H9 (cell line): ENCODE results near the gene ILDR1. TPM values are rescaled to one million over a fixed set of nuclear protein-coding genes. Genes with fewer than 3 reads are reported as not detected.

Experiments
- DNase-seq: peaks from one replicate; pipeline ENCODE4 v3.0.0-alpha.2; 2017
- H2AFZ ChIP-seq: one replicate; pipeline ENCODE4 v1.6.1; 2013; ENCODE audit warnings: mild to moderate bottlenecking, low read length, control low read depth, moderate library complexity
- H2AK5ac ChIP-seq: 2 replicates; pipeline ENCODE4 v1.6.1; 2013; ENCODE audit warnings: low read length, control low read depth, mixed read lengths; ENCODE audit not compliant: insufficient read length
- H2BK120ac ChIP-seq: one replicate; pipeline ENCODE4 v1.6.1; 2013; ENCODE audit warnings: low read depth, mild to moderate bottlenecking, low read length, control low read depth, inconsistent platforms; ENCODE audit not compliant: poor library complexity, severe bottlenecking
- H2BK12ac ChIP-seq: 2 replicates; pipeline ENCODE4 v1.6.1; 2013; ENCODE audit warnings: low read length, control low read depth, mixed read lengths, low read depth; ENCODE audit not compliant: insufficient read length
- H2BK15ac ChIP-seq: 2 replicates; pipeline ENCODE4 v1.6.1; 2013; ENCODE audit warnings: low read depth, low read length, control low read depth
- H2BK20ac ChIP-seq: one replicate; pipeline ENCODE4 v1.6.1; 2013; ENCODE audit warnings: low read depth, mild to moderate bottlenecking, low read length, control low read depth, inconsistent platforms; ENCODE audit not compliant: poor library complexity, severe bottlenecking
- H2BK5ac ChIP-seq: 2 replicates; pipeline ENCODE4 v1.6.1; 2013; ENCODE audit warnings: low read length, control low read depth, mixed read lengths; ENCODE audit not compliant: insufficient read length
- H3K14ac ChIP-seq: 2 replicates; pipeline ENCODE4 v1.6.1; 2013; ENCODE audit warnings: low read length, control low read depth; ENCODE audit not compliant: insufficient read depth
- H3K18ac ChIP-seq: 2 replicates; pipeline ENCODE4 v1.6.1; 2013; ENCODE audit warnings: low read depth, mild to moderate bottlenecking, mixed read lengths, low read length, control low read depth; ENCODE audit not compliant: insufficient read length
- H3K23ac ChIP-seq: 2 replicates; pipeline ENCODE4 v1.6.1; 2013; ENCODE audit warnings: low read length, control low read depth, mixed read lengths, low read depth; ENCODE audit not compliant: insufficient read length
- H3K23me2 ChIP-seq: 2 replicates; pipeline ENCODE4 v1.6.1; 2013; ENCODE audit warnings: low read depth, mild to moderate bottlenecking, mixed read lengths, low read length, control low read depth; ENCODE audit not compliant: insufficient read length, poor library complexity, severe bottlenecking
- H3K27ac ChIP-seq: 2 replicates; pipeline ENCODE4 v1.5.1; 2013; ENCODE audit warnings: low read length, control low read depth, mixed read lengths, low read depth; ENCODE audit not compliant: insufficient read length
- H3K27me3 ChIP-seq: 2 replicates; pipeline ENCODE4 v1.6.1; 2013; ENCODE audit warnings: low read length, control low read depth, inconsistent platforms; ENCODE audit not compliant: insufficient read depth
- H3K4ac ChIP-seq: 2 replicates; pipeline ENCODE4 v1.6.1; 2013; ENCODE audit warnings: low read depth, mild to moderate bottlenecking, control low read depth, inconsistent platforms, low read length, moderate library complexity
- H3K4me1 ChIP-seq: 2 replicates; pipeline ENCODE4 v1.6.1; 2013; ENCODE audit warnings: low read length, control low read depth, inconsistent platforms; ENCODE audit not compliant: insufficient read depth
- H3K4me2 ChIP-seq: 2 replicates; pipeline ENCODE4 v1.6.1; 2013; ENCODE audit warnings: low read length, control low read depth, mixed read lengths; ENCODE audit not compliant: insufficient read length, insufficient read depth
- H3K56ac ChIP-seq: 2 replicates; pipeline ENCODE4 v1.6.1; 2013; ENCODE audit warnings: low read depth, mild to moderate bottlenecking, mixed read lengths, low read length, control low read depth; ENCODE audit not compliant: insufficient read length
- H3K79me1 ChIP-seq: 2 replicates; pipeline ENCODE4 v1.6.1; 2013; ENCODE audit warnings: low read depth, mild to moderate bottlenecking, moderate library complexity, low read length, control low read depth, inconsistent platforms; ENCODE audit not compliant: insufficient read depth, poor library complexity, severe bottlenecking
- H3K79me2 ChIP-seq: 2 replicates; pipeline ENCODE4 v1.6.1; 2013; ENCODE audit warnings: low read length, control low read depth, inconsistent platforms; ENCODE audit not compliant: insufficient read depth
- H3K9ac ChIP-seq: 2 replicates; pipeline ENCODE4 v1.6.1; 2013; ENCODE audit warnings: low read length, control low read depth, mixed read lengths; ENCODE audit not compliant: insufficient read length; ENCODE audit errors: extremely low read depth
- H3K9me3 ChIP-seq: one replicate; pipeline ENCODE4 v1.6.1; 2013; ENCODE audit warnings: low read depth, low read length, inconsistent platforms; ENCODE audit not compliant: control insufficient read depth
- H3T11ph ChIP-seq: one replicate; pipeline ENCODE4 v1.6.1; 2013; ENCODE audit warnings: mild to moderate bottlenecking, low read length, control low read depth, inconsistent platforms
- H4K20me1 ChIP-seq: one replicate; pipeline ENCODE4 v1.6.1; 2013; ENCODE audit not compliant: control insufficient read depth, insufficient read length, insufficient read depth
- H4K5ac ChIP-seq: 2 replicates; pipeline ENCODE4 v1.6.1; 2013; ENCODE audit warnings: low read depth, mild to moderate bottlenecking, mixed read lengths, low read length, control low read depth; ENCODE audit not compliant: insufficient read length
- H4K8ac ChIP-seq: replicated peaks from 2 replicates; pipeline ENCODE4 v1.6.1; 2013; ENCODE audit warnings: low read length, control low read depth, mixed read lengths, low read depth; ENCODE audit not compliant: insufficient read length
- H4K91ac ChIP-seq: 2 replicates; pipeline ENCODE4 v1.6.1; 2013; ENCODE audit warnings: low read depth, mild to moderate bottlenecking, moderate library complexity, mixed read lengths, low read length, control low read depth; ENCODE audit not compliant: insufficient read length
- H3K27ac Mint-ChIP-seq, 3 experiments: 2 replicates in 2 of 3; 3 replicates in 1 of 3; pipeline ENCODE4 v1.8.0; 2020 to 2021; ENCODE audit warnings: mixed read lengths in 3 of 3, mild to moderate bottlenecking in 1 of 3, moderate library complexity in 1 of 3
- H3K27me3 Mint-ChIP-seq: 2 replicates; pipeline ENCODE4 v1.8.0; 2021; ENCODE audit warnings: low read depth, mild to moderate bottlenecking, moderate library complexity, mixed read lengths
- H3K36me3 Mint-ChIP-seq, 3 experiments: 2 replicates in 2 of 3; 3 replicates in 1 of 3; pipeline ENCODE4 v1.8.0; 2020 to 2021; ENCODE audit warnings: low read depth in 3 of 3, mixed read lengths in 3 of 3; ENCODE audit not compliant: insufficient read depth in 1 of 3
- H3K4me1 Mint-ChIP-seq, 2 experiments: 2 replicates each; pipeline ENCODE4 v1.8.0; 2020; ENCODE audit warnings: mixed read lengths in 2 of 2
- H3K4me3 Mint-ChIP-seq, 2 experiments: 2 replicates in 1 of 2; 3 replicates in 1 of 2; pipeline ENCODE4 v1.8.0; 2020 to 2021; ENCODE audit warnings: mild to moderate bottlenecking in 2 of 2, mixed read lengths in 2 of 2, moderate library complexity in 1 of 2
- H3K9me3 Mint-ChIP-seq, 2 experiments: 2 replicates in 1 of 2; 3 replicates in 1 of 2; pipeline ENCODE4 v1.8.0; 2020; ENCODE audit warnings: mild to moderate bottlenecking in 2 of 2, mixed read lengths in 2 of 2, moderate library complexity in 1 of 2
- WGBS: extraction: QIAGEN DNeasy Blood & Tissue Kit; methylation state at CpG from one replicate; pipeline ENCODE4 v1.1.7; 2013; ENCODE audit warnings: missing lambda C conversion rate, low lambda C conversion rate, mixed read lengths; ENCODE audit not compliant: insufficient read length; ENCODE audit errors: extremely low coverage; 5-methylcytosine and 5-hydroxymethylcytosine counted together
- total RNA-seq: library from RNA; stranded (reverse); gene quantifications from 2 replicates; pipeline ENCODE4 v1.2.1, GENCODE V29; 2021
- TF ChIP-seq, protein P1 (sequence below): fragments of 200-600 bp; sonication (generic); conservative IDR thresholded peaks from 3 replicates; pipeline ENCODE4 v1.8.0; 2021; ENCODE audit warnings: antibody characterized with exemption, mild to moderate bottlenecking

ILDR1 gene
- total RNA-seq, 1 experiment from 2014 or later: 0.68 TPM

DNA sequence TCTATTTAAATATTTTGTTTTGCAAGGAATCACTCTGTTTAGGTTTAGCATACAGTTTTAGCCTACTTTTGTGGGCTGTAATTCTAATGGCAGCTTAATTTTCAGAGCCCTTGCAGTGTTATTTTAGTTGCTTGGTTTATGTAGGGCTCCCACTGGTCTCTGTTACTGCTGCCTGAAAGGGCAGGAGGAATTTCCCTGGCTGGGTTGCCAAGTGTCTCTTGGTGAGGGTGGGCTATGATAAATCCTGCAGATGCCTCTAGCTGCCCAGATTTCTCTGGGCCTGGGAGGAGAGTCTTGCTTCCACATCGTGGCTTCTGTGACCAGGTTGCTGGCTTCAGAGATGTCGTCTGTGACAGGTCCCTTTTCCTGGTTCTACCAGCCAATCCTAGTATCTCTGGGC, 36.2 kb downstream of the ILDR1 start:
- TF ChIP-seq, protein P1, sequence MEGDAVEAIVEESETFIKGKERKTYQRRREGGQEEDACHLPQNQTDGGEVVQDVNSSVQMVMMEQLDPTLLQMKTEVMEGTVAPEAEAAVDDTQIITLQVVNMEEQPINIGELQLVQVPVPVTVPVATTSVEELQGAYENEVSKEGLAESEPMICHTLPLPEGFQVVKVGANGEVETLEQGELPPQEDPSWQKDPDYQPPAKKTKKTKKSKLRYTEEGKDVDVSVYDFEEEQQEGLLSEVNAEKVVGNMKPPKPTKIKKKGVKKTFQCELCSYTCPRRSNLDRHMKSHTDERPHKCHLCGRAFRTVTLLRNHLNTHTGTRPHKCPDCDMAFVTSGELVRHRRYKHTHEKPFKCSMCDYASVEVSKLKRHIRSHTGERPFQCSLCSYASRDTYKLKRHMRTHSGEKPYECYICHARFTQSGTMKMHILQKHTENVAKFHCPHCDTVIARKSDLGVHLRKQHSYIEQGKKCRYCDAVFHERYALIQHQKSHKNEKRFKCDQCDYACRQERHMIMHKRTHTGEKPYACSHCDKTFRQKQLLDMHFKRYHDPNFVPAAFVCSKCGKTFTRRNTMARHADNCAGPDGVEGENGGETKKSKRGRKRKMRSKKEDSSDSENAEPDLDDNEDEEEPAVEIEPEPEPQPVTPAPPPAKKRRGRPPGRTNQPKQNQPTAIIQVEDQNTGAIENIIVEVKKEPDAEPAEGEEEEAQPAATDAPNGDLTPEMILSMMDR: no peak
- H3K27ac ChIP-seq: no peak overlapping the region
- H3K79me1 ChIP-seq: no peaks in the 10 kb centered on the region
- no CpG with 5 or more reads among the region's 2 CpGs for WGBS
- H3K9me3 ChIP-seq: no peaks in the 10 kb centered on the region
- H4K5ac ChIP-seq: no peak overlapping the region
- H2BK12ac ChIP-seq: no peak overlapping the region
- no peak overlapping the region for H3K23ac ChIP-seq
- no peak overlapping the region for H2AFZ ChIP-seq
- no peaks in the 10 kb centered on the region for H3K27me3 Mint-ChIP-seq
- H2BK5ac ChIP-seq: no peak overlapping the region
- no peak overlapping the region for H3K4me2 ChIP-seq
- H3K4me3 Mint-ChIP-seq: no peak overlapping the region
- H3K4me1 Mint-ChIP-seq: no peaks in the 10 kb centered on the region
- H3K79me2 ChIP-seq: no peaks in the 10 kb centered on the region; the same call in 1 of the 2 replicates
- H3K9me3 Mint-ChIP-seq: peaks cover 15 to 18% of the 10 kb centered on the region in 2 experiments
- H3K18ac ChIP-seq: no peak overlapping the region
- no peak overlapping the region for H3T11ph ChIP-seq
- H2BK120ac ChIP-seq: no peak overlapping the region
- H3K27ac Mint-ChIP-seq: peak overlapping the region in 1 of 3 experiments; percentile 82; a peak in 1 of 7 replicates
- no peak overlapping the region for H3K56ac ChIP-seq
- H2AK5ac ChIP-seq: no peak overlapping the region
- H4K91ac ChIP-seq: no peak overlapping the region
- H3K4me1 ChIP-seq: no peaks in the 10 kb centered on the region
- H3K23me2 ChIP-seq: no peaks in the 10 kb centered on the region
- no peak overlapping the region for H2BK20ac ChIP-seq
- H3K14ac ChIP-seq: no peak overlapping the region
- no peak overlapping the region for H2BK15ac ChIP-seq
- no peak for DNase-seq
- H3K9ac ChIP-seq: no peak overlapping the region
- H3K36me3 Mint-ChIP-seq: peaks cover 7 to 14% (median 10%) of the 10 kb centered on the region in 3 experiments; a peak in 6 of 7 replicates
- no peak overlapping the region for H4K8ac ChIP-seq
- no peak overlapping the region for H3K4ac ChIP-seq
- no peaks in the 10 kb centered on the region for H3K27me3 ChIP-seq
- no peaks in the 10 kb centered on the region for H4K20me1 ChIP-seq
